NCI-H1417 (cell line): ENCODE results near the gene ZNF276.
"Not testable (repeated sequence)": the region's sequence is repeated elsewhere in the genome, so short reads cannot be mapped to it uniquely, and the experiment has no call there.

ENCODE experiments used
- DNase-seq, 3 experiments: peaks; one replicate each; lab custom pipeline; 2025; lab: John Stamatoyannopoulos, UW

ZNF276 gene

DNA sequence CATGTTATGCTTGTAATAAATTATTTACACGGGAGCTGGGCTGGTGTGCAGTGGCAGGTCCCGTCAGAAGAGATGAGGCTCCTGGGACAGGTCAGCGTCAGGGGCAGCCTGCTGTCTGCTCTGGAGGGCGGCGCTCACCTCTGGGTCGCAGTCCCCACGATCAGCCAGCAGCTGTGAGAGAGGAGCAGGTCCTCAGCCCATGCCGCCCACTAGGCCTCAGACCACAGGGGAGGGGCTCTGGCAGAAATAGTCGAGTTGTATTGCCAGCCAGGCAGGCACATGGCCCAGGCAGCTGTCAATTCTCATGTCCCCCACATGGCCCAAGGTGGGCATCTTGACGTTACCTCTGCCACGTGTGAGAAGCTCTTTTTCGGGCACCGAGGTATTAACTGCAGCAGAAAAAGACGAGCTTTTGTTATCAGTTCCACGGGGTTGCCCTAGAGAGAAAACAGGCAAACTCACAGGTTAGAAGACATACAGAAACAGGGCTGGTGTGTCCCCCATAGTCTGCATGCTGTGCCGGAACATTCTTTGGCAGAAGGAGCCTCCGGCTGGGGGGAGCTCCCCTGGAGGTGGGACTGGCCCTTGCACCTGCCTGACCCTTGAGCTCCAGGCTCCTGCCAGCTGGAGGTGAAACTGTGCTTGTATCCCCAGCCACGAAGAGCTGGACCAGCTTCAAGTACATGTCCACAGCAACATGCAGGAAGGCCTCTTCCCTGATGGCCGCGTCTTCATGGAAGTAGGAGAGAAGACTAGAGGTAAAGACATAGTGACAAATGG, 17.4 kb downstream of the ZNF276 start:
- DNase-seq, result no peak

DNA sequence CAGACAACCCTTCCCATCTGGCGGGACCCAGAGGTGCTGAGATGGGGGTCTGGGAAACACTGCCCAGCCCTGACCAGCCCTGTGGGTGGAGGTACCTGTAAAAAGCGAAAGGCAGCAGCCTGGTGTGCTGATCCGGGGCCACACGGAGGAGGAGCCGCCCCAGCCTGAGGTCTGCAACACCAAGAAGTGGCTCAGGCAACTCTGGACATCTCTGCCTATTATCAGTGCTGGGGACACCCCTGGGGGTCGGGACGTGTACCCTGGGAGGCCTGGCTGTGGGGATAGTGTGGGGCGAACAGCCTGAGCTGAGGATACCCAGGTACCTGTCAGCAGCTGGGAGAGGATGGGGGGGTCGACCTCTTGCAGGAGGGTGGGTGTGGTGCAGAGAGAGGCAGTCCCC, 18.0 kb downstream of the ZNF276 start:
- no peak for DNase-seq

DNA sequence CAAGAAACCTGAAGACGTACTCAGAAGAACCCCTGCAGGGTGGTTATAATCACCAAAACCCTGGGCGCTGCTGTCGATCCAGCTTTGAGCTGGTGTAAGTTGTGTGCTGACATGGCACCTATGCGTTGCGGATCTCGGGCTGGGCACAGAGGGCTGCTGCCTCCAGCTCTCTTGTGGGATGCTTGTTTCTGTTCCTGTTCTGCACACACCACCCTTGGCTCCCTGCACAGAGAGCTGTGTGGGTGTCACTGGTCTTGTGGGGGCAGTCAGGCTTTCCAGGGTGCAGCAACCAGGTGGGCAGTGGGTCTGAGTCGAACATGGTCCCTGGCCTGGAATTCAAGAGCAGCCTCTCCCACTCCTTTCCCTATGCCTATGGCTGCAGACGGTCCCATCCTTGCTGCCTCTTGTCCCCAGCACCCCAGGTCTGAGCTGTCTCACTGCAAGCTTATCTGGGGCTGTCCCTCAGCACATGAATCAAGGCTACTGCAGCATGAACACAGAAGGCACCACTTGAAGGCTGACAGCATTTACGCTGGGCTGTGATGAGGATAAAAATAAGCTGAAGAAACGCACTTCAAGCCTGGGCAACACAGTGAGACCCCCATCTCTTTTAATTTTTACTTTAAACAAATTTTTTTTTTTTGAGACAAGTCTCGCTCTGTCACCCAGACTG, 20.1 kb downstream of the ZNF276 start:
- no peak for DNase-seq

DNA sequence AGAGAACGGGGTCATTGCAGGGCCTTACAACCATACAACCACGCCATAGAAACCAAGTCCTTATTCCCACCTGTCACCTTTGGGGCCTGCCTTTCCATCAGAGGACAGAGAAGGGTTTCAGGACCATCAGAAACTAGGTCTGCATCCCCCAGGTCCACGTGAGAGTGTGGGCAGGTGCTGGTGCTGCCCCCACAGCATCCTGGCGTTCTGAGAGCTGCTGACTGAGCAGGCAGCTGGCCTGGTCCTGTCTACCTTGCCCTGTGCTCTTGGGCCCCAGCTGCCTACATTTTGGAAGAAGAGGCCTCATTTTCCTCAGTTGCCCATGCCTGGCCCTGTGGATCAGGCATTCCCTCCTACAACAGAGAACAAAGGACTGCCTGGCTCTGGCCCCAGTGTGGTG, 21.6 kb downstream of the ZNF276 start:
- DNase-seq, result no peak

DNA sequence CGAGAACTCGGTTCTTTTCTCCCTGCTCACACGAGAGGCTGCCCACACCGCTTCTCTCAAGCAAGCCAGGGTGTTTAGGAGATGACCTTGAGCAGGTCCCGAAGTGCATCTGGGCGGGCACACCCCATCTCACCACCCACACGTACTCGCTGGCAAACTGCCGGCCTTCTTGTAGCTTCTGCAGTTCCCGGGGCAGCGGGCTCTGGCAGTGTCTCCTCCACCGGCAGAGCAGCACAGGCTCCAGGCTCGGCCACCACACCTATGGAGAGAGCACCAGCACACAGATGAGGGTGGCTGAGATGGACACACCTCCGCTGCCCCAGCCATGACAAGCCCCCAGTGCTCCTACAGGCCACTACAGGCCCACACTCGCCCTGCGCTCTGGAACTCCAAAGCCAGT, 23.5 kb downstream of the ZNF276 start:
- DNase-seq, result no peak

- DNase-seq, result no peak
Measured at GRCh38 chr16:89746043-89746442, 24.7 kb downstream of the ZNF276 start.

GRCh38 chr16:89748076-89748475, 26.7 kb downstream of the ZNF276 start:
- DNase-seq, result no peak

DNA sequence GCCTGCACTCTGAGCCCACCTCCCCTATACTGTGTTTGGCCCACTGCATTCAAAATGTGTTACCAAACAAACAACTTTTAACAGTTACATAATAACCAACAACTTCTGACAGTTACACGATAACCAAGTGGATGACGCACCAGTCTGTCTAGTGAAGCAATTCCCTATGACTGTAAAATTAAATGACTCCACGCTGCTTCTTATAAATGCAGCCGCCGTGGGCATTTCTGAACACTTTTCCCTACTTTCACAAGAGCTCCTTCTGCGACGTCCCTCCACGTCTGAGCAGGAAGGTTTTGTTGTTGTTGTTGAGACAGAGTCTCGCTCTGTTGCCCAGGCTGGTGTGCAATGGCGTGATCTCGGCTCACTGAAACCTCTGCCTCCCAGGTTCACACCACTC, 27.6 kb downstream of the ZNF276 start:
- no peak for DNase-seq

DNA sequence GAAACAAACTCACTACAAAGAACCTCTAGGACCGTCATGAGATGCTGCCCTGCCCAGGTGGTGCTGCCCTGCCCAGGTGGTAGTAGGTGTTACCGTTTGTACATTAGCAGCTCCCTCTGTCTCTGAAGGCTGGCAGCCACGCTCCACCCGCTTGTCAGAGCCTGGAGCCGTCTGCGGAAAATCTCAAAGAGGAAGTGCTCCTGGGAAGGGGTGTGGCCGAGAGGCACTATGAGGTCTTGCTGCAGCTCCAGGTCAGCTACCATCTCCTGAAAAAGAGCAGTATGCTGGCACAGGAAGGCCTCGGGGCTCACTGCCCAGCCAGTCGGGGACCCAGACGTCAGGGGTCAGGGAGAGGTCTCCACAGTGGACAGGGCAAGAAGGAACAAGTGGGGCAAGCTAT, 28.3 kb downstream of the ZNF276 start:
- DNase-seq, result no peak

DNA sequence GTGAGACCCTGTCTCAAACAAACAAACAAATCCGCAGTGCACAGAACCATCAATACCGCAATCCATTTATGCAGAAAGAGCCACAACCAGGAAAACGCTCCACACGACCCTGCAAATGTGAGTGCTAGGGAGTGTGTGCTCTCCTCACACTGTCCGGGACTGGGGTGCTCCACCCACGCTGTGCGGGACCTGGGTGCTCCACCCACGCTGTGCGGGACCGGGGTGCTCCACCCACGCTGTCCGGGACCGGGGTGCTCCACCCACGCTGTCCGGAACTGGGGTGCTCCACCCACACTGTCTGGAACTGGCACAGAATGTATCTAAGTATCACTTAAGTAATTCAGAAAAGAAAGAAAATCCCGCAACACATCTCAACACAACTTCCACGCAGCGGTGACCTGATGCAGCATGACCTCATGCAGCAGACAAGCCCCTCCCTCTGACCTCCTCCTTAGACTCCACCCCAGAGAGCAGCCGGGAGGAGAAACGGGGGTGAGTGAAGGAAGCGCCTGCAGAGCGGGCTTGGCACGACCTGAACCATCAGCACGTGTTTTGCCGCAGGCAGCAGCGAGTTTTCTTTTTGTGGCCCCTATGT, 38.5 kb downstream of the ZNF276 start:
- no peak for DNase-seq

GRCh38 chr16:89761304-89761922, 40.1 kb downstream of the ZNF276 start:
- DNase-seq, result no peak

GRCh38 chr16:89764711-89765201, 43.4 kb downstream of the ZNF276 start:
- no peak for DNase-seq

- no peak for DNase-seq
Measured at GRCh38 chr16:89765292-89765830, 44.0 kb downstream of the ZNF276 start.

DNA sequence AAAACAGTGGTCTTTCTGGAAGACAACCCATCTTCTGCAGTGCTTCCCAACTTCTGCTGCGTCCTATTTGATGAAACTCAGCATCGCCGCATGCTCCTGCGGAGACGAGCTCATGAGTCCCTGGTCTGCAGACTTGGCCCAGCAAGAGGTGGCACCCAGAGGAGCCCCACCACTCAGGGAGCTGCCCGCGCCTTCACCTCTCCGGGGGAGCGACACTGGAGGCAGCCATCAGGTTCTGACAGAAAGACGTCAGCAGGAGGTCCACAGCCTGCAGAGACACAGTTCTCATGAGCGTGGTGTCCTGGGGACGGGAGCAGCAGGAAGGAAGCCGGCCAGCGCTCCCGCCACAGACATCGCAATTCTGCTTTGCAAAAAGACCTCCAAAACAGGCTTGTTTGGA, 49.0 kb downstream of the ZNF276 start:
- DNase-seq, result no peak

GRCh38 chr16:89775223-89775622, 53.9 kb downstream of the ZNF276 start:
- DNase-seq, result no peak

- not testable (repeated sequence) for DNase-seq
Measured at GRCh38 chr16:89778211-89778610, 56.9 kb downstream of the ZNF276 start.

- DNase-seq, result no peak
Measured at GRCh38 chr16:89779231-89779908, 58.0 kb downstream of the ZNF276 start.

- no peak for DNase-seq
Measured at GRCh38 chr16:89779909-89780305, 58.6 kb downstream of the ZNF276 start.

- DNase-seq, result no peak
Measured at GRCh38 chr16:89782489-89782888, 61.2 kb downstream of the ZNF276 start.

DNA sequence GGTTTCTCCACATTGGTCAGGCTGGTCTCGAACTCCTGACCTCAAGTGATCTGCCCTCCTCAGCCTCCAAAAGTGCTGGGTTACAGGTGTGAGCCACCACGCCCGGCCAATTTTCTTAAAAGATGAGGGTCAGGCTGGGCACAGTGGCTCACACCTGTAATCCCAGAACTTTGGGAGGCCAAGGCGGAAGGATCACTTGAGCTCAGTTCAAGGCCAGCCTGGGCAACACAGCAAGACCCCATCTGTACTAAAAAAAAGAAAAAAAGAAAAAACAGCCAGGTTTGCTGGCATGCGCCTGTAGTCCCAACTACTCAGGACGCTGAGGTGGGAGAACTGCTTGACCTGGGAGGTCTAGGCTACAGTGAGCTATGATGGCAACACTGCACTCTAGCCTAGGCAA, 62.6 kb downstream of the ZNF276 start:
- not testable (repeated sequence) for DNase-seq

GRCh38 chr16:89784406-89784805, 63.1 kb downstream of the ZNF276 start:
- no peak for DNase-seq
